Central memory CD4-positive, alpha-beta T cell (primary cell): ENCODE measurements around the gene LRRC1.
"Not testable (repeated sequence)": the region's sequence is repeated elsewhere in the genome, so short reads cannot be mapped to it uniquely, and the experiment has no call there.

Experiments used
- DNase-seq: peaks from one replicate; pipeline ENCODE4 v3.0.0; 2022
- total RNA-seq, 3 experiments: gene quantifications; one replicate each; lab custom pipeline; 2026; lab: John Stamatoyannopoulos, UW

LRRC1 gene
- total RNA-seq, result 4.2 to 8.5 (median 5.8) reads per million in 3 experiments

- peak; percentile 80 for DNase-seq
Observed at GRCh38 chr6:53794720-53795339, at the start of gene LRRC1. LRRC1 (plus strand) TSS chr6:53795005; CDS start chr6:53795257, 252 bp downstream.

- DNase-seq, result no peak
Observed at GRCh38 chr6:53746442-53747103, 48.2 kb upstream of the LRRC1 start.

GRCh38 chr6:53750052-53750650, 44.7 kb upstream of the LRRC1 start:
- DNase-seq, result no peak

- DNase-seq, result no peak
Observed at GRCh38 chr6:53751417-53751816, 43.4 kb upstream of the LRRC1 start.

GRCh38 chr6:53752440-53752839, 42.4 kb upstream of the LRRC1 start:
- no peak for DNase-seq

GRCh38 chr6:53752856-53753255, 41.9 kb upstream of the LRRC1 start:
- no peak for DNase-seq

- no peak for DNase-seq
Observed at GRCh38 chr6:53754330-53754729, 40.5 kb upstream of the LRRC1 start.

- DNase-seq, result no peak
Observed at GRCh38 chr6:53756396-53756795, 38.4 kb upstream of the LRRC1 start.

- no peak for DNase-seq
Observed at GRCh38 chr6:53758496-53758895, 36.3 kb upstream of the LRRC1 start.

- DNase-seq, result no peak
Observed at GRCh38 chr6:53761036-53761435, 33.8 kb upstream of the LRRC1 start.

GRCh38 chr6:53765270-53765669, 29.5 kb upstream of the LRRC1 start:
- no peak for DNase-seq

GRCh38 chr6:53766930-53767329, 27.9 kb upstream of the LRRC1 start:
- no peak for DNase-seq

GRCh38 chr6:53767941-53768340, 26.9 kb upstream of the LRRC1 start:
- no peak for DNase-seq

GRCh38 chr6:53768636-53769035, 26.2 kb upstream of the LRRC1 start:
- DNase-seq, result no peak

GRCh38 chr6:53770780-53771249, 24.0 kb upstream of the LRRC1 start:
- no peak for DNase-seq

- no peak for DNase-seq
Observed at GRCh38 chr6:53771785-53772624, 22.8 kb upstream of the LRRC1 start.

GRCh38 chr6:53773044-53773696, 21.6 kb upstream of the LRRC1 start:
- DNase-seq, result no peak

GRCh38 chr6:53776152-53776551, 18.7 kb upstream of the LRRC1 start:
- not testable (repeated sequence) for DNase-seq

- not testable (repeated sequence) for DNase-seq
Observed at GRCh38 chr6:53784991-53785390, 9.8 kb upstream of the LRRC1 start.

GRCh38 chr6:53786832-53787231, 8.0 kb upstream of the LRRC1 start:
- no peak for DNase-seq

GRCh38 chr6:53790886-53791285, 3.9 kb upstream of the LRRC1 start:
- no peak for DNase-seq

GRCh38 chr6:53792016-53792415, 2.8 kb upstream of the LRRC1 start:
- DNase-seq, result no peak

- no peak for DNase-seq
Observed at GRCh38 chr6:53792973-53793317, 1.9 kb upstream of the LRRC1 start.
